Hypothalamus (tissue), 51 donors: Measurements from ENCODE around the gene LRRC1.
"Not testable (repeated sequence)": the region's sequence is repeated elsewhere in the genome, so short reads cannot be mapped to it uniquely, and the experiment has no call there.

Experiments used
- DNase-seq, 51 donors: peaks; one replicate each; lab custom pipeline; 2025; lab: John Stamatoyannopoulos, UW

The LRRC1 gene

DNA sequence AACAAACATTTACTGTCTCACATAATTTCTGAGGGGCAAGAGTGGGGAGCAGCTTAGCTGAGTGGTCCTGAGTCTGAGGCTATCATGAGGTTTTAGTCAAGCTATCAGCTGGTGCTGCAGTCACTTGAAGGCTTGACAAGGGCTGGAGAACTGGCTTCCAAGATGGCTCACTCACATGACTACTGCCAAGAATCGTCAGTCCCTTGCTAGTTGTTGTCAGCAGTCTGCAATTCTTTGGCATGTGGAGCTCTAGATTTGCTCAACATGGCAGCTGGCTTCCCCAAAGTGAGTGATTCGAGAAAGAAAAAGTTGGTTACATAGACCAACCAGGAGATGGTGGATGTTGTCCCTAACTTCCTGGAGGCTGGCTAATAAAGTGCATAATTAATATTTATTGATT is 2.8 kb upstream of the LRRC1 start:
- DNase-seq, result no peak

DNA sequence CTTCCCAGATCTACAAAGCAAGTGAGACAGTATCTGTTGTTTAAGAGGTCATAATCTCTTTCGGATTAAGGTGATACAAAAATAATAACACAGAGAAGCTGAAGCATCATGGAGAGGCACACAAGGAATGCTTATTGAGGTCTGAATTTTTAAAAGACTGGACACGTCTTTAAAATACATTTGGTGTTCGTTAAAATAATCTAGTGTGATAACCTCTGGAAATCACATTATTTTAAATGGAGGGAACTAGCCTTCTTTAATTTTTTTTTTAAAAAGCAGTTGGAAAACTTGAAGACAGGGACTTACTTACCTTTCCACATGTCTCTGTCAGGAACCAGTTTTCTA is 1.9 kb upstream of the LRRC1 start:
- no peak for DNase-seq

DNA sequence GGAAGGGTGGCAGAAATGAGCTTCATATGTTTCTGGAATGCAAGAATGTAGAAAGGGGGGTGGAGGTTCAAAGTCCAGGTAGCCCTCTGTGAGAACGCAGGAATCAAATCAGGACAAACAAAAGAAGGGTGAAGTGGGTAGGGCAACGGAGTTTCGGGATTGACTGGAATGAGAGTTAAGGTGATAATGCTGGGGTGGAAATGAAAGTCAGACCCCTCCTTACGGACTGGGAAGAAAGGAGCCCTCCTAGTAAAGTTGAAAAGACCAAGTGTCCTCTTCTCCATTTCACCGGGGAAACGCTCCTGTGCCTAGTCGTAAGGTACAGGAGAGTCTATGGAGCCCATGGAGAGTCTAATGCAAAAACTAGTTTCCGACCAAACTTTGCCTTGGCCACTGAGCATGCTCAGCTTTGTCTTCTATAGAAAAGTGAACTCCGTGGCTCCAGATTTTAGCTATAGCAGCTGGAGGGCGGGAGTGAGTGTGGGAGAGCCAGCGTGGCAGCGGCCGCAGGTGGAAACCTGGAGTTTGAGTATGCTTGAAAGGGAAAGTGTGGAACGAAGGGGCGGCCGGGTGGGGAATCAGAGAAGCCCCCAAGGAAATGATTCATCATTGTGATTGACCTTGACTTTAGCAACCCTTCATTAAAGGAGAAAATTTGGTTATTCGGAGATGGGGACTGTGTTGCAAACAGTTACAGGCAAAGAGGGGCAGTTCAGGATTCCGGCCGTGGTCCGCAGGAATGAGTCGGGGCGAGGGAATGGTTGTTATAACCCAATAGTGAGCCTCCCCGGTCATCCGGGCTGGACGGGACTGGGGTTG is 1.3 kb upstream of the LRRC1 start:
- peak in 22 of 51 donors; percentile 8 to 63 (median 26) for DNase-seq

- DNase-seq, result peak in 49 of 51 donors; percentile 25 to 95 (median 77)
These were observed 577 bp upstream of the LRRC1 start for GRCh38 chr6:53794137-53794719.

DNA sequence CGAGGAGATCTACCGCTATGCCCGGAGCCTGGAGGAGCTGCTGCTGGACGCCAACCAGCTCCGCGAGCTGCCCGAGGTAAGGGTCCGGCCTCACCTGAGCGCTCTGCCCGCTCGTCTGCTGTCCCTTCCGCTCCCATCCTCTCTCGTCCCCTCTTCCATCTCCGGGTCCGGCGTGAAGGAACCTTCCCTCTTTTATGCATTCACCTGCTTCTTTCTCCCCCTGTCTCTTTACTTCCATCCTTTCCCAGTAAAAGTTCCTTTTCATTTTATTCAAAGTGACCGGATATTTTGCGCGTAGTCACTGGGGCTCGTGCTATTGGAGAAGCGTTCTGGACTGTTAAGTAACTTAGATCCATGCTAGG is 516 bp downstream of the LRRC1 start:
- peak in 2 of 51 donors; percentile 44 to 67 for DNase-seq

DNA sequence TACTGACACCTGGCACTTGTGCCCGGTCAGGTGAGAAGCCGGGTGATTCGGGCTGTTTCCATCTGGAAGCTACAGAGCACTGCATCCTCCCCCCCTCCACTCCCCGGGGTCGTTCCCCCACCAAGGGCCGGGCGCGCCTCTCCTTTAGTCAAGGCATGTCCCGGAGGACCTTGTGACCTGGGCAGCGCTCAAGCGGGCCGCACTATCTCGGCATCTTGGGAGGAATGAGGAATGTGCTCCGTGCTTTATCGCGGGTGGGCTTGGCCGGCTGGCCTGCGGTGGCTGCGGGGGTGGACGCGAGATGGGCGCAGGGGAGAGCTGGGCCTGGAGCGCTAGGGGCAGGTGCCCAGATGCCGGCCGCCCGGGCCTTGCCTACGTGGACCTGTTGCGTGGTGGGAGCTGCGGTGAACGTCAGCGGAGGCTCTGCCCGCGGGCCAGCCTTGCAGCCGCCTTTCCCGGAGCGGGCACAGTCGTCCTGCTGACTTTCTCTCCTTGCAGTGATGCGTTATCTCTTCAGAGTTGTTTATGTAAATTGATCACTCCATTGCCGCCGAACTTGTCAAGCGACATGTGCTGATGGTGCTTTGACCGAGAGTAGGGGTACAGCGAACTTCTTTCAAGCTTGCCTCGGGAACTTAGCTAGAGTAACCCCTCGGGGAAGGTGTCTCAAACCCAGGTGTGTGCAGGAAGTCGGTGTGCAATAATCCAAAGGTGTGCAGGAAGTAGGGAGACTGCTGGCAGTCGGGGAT is 1.1 kb downstream of the LRRC1 start:
- DNase-seq, result peak in 37 of 51 donors; percentile 13 to 81 (median 40)

DNA sequence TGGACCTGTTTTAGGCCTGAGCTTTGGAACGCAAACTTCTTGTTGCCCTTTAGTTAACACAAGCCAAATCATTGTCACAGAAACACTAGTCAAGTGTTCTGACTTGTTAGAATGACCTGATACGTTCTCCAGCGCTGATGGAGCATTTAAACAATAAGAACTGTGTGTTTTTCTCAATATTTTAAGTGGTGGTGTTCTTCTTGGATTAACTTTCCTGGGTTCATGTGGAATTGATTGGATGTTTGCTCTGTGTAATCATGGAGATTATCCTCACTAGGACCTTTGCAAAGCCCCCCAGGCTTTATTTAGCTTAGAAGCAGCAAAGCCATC is 1.6 kb downstream of the LRRC1 start:
- peak in 1 of 51 donors; percentile 81 for DNase-seq

GRCh38 chr6:53796791-53797190 is 2.0 kb downstream of the LRRC1 start:
- DNase-seq, result no peak

DNA sequence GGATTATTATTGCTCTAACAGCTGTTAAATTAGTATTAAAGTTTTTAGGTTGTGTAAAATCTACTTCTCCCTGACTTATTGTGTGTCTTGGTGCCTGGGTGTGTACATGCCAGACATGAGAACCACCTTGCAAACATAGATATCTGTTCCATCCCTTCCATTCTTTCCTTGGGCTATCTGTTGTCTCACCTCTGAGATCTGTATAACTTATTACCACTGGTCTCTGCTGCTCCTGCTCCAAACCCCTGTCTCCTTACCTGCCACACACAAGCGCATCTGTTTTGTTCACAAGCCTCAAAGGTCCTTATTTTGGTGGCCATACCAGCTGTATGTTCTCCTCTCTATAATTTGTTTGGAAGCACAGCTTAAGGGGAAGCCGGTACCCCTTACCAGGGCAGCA is 2.5 kb downstream of the LRRC1 start:
- no peak for DNase-seq

- no peak for DNase-seq
These were observed 4.5 kb downstream of the LRRC1 start for GRCh38 chr6:53799340-53799739.

DNA sequence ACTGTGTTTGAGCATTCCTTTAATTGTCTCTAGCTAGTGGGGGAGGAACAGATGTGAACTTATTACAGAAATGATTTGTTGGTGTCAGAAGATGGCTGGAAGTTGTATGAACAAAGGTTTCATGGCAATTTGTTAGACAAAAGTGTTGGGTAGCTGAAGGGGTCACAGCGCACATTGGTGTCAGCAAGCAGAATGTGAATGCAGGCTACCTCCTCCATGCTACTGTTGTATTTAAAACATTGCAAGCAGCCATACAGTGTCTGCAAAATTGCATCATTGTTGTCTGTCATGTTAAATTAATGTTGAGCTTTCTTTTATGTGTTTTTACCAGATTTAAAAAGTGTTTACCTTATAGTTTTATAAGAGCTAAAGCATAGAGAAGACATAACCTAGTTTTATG is 6.2 kb downstream of the LRRC1 start:
- DNase-seq, result no peak

DNA sequence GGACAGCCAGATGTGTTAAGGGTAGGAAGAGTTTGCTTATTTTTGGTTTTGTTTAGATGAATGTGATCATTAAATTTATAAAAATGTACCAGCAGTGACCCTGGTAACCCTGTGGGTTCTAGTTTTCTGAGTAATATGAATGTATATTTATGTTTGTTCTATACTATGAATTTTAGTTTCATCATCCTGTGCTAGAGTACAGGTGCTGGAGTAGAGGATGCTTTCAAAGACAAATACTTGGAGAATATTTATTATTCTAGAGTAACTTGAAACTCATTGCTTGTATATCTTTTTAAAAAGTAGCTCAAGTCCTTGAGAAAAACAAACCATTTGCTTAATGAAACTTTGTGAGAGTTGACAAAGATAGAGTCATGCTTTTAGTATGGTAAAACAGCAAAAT is 7.8 kb downstream of the LRRC1 start:
- no peak for DNase-seq

DNA sequence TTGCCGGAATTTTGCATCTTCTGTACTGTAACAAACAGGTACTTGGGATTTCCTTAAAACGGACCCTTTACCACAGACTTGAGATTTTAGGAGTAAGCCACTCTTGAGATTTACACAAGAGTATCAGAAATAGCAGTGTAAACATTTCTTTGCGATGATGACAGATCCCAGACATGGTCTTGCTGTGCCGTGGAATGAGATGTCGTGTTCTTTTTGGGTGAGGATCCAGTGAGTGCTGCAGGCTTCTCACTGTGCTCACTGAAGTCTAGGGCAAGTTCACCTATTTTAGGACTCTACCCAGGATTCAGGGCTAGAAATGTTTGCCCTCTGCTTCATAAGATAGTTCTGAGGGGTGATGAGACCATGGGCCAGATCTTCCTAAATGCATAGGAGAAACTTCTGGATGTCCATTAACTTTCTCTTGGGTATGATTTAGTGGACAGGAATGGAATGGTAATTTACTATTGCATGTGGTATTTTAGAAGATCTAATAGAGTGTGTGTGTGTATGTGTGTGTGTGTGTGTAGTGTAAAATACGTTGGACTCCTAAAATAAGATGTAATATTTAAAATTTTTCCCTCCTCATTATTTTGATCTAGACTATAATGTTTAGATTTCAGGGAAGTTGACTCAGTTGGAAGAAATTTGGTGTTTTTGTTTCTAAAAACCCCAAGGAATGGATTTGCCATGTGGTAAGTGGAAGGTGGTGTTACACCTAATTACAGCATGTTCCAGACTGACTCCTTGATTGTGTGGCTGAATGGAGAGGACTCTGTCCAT is 8.5 kb downstream of the LRRC1 start:
- no peak for DNase-seq

DNA sequence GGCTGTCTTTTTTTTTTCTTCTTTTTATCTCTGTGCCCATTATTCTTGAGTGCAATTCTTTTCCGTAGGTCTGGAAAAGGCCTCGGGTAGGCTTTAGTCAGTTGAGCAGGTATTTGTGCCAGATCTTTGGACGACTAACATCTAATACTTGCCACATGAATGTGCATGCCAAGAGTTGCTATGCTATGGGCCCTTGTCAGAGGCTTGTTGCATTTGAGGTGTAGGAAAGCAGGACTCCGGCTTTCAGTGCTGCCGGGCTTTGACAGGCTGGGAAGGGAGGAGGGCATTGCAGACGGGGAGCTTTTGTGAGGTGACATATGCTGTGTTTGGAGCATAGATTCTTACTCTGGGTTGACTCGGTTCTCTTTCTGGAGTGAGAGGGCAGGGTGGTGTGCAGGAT is 10.2 kb downstream of the LRRC1 start:
- DNase-seq, result no peak

DNA sequence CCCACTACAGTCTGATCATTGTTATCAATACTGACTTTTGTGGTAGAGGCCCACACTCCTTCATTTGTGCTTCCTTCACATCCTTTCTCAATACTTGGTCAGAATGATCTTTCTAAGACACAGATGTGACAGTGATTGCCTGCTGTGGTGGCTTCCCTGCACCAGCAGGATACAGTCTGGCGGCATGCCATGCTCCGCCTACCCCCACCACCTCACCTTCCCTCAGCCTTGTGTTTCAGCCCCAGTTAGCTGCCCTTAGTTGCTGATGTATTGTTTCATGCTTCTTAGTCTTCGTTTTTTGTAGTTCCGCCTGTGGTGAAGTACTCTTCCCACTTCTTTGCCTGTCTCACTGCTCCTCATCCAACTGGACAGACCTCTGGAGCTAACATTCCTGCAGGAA is 10.9 kb downstream of the LRRC1 start:
- DNase-seq, result no peak

GRCh38 chr6:53807606-53808005 is 12.8 kb downstream of the LRRC1 start:
- not testable (repeated sequence) for DNase-seq

GRCh38 chr6:53808302-53808881 is 13.6 kb downstream of the LRRC1 start:
- no peak for DNase-seq

DNA sequence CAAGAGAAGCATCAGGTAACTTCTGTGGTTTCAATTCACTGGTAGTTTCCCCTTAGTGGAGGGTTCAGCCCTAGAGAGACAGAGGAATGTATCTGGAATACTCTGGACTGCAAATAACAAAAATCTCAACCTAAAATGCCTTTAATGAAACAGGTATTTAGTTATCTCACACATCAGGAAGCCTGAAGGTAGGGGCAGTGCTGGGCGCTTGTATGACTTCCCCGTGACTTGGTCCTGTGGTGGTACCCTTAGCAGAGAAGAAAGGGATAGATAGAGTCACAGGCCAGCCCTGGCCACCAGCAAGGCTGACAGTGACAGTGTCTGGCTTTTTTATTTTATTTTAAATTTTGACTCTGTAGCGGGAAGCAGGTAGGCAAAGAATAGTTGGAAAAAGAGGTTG is 14.9 kb downstream of the LRRC1 start:
- no peak for DNase-seq

GRCh38 chr6:53811082-53811481 is 16.3 kb downstream of the LRRC1 start:
- no peak for DNase-seq

- DNase-seq, result no peak
These were observed 16.9 kb downstream of the LRRC1 start for GRCh38 chr6:53811746-53812145.

DNA sequence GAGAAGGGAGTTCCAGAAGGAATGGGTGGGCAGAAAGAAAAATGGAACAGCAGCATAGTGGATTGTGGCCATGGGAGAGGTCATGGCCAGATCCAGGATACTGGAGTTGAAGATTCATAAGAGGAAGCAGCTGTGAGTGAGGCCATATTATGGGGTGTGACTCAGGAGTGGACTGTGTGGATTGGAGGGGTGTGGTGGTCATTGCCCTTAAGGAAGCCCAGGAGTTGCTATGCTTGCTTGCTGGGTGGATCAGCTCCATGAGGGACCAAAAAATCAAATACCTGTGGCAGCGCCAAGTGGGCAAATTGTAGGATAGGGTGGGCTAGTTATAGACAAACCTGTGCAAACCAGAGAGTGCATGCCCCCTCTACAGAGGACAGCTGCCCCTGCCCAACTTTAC is 18.3 kb downstream of the LRRC1 start:
- DNase-seq, result no peak
